NCI-H510A treated with DMSO at 0.1 percent for 48 hours (cell line): ENCODE results near the gene GJA1.

ENCODE experiments used
- DNase-seq: peaks from one replicate; lab custom pipeline; 2025; lab: John Stamatoyannopoulos, UW

Gene GJA1

GRCh38 chr6:121482751-121483150 is 47.3 kb downstream of the GJA1 start:
- DNase-seq, result no peak

GRCh38 chr6:121485359-121485811 is 49.9 kb downstream of the GJA1 start:
- no peak for DNase-seq

DNA sequence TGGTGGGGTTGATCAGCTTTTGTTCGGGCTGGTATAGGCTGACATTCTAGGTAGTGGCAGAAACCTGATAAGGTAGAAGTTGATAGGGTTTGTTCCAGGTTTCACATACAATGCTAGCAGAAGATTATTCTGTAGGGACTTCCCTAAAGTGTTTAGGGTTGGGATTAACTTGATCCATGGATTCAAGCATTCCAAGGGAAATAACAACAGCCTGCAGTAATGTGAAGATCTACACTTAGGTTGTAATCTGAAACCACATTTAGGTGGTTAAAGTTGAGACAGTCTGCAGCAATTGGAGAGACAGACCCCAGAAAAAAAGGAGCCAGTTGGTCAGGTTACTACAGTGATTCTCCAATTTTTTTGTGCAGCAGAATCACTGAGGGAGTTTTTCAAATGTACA is 56.1 kb downstream of the GJA1 start:
- no peak for DNase-seq

GRCh38 chr6:121492536-121492935 is 57.1 kb downstream of the GJA1 start:
- no peak for DNase-seq

DNA sequence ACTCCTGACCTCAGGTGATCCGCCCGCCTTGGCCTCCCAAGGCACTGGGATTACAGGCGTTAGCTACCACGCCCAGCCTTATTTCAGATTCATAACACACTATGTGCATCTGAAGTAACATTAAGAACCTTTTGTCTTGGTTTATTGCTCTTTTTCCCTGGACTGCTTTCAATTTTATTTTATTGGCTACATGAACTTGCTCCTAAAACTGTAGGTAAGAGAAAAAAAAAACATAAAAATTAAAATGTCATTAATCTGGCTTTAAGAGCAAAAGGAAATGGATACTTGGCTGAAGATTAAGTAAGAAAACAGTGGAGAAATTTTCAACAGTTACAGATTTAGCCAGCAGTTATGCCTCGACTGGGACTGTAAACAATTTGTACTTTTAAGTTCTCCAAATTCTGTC is 62.5 kb downstream of the GJA1 start:
- no peak for DNase-seq

- no peak for DNase-seq
Measured at GRCh38 chr6:121498481-121499276, 63.2 kb downstream of the GJA1 start.
